Measurements from ENCODE around the gene SLC2A9. TPM values are rescaled to one million over a fixed set of nuclear protein-coding genes. Genes with fewer than 3 reads are reported as not detected.
A peak's percentile ranks its signal among the peaks of the same experiment; 100 is the strongest.

Gene SLC2A9
- total RNA-seq, 1 donor from 2014 or later, result 0.54 TPM

GRCh38 chr4:9891740-9892139, 129.6 kb downstream of the SLC2A9 start:
- H3K9ac ChIP-seq (ENCODE audit: low read length), result no peak overlapping the region
- Mint-ChIP-seq H3K27me3 (ENCODE audit: low read depth, unreplicated experiment) (peaks cover 37% of the 10 kb centered on the region), H3K4me1 (ENCODE audit: low read depth, unreplicated experiment) (no peaks in the 10 kb centered on the region), H3K27ac (ENCODE audit: unreplicated experiment) (no peak overlapping the region), H3K4me3 (ENCODE audit: unreplicated experiment) (no peak overlapping the region), H3K36me3 (ENCODE audit: low read depth, unreplicated experiment) (no peaks in the 10 kb centered on the region), H3K9me3 (ENCODE audit: unreplicated experiment) (no peaks in the 10 kb centered on the region)
- no peak overlapping the region for H3K27ac ChIP-seq (ENCODE audit: low read depth, low read length)
- no peak overlapping the region for H3K4me2 ChIP-seq (ENCODE audit: low read length)
- H3K36me3 ChIP-seq (ENCODE audit: insufficient read depth, low read length), result no peaks in the 10 kb centered on the region
- H3K79me2 ChIP-seq (ENCODE audit: insufficient read depth, low read length), result no peaks in the 10 kb centered on the region
- no peaks in the 10 kb centered on the region for H3K4me1 ChIP-seq (ENCODE audit: insufficient read depth, low read length)
- no peaks in the 10 kb centered on the region for H3K27me3 ChIP-seq (ENCODE audit: insufficient read depth, low read length)
- TF ChIP-seq EZH2 (IDR thresholded peaks at IDR 0.05; ENCODE audit: insufficient read depth, low read length), result no peak
- TF ChIP-seq CTCF (IDR thresholded peaks at IDR 0.05; ENCODE audit: insufficient read depth, low read depth, low read length), result no peak
- no peak for DNase-seq (ENCODE audit: low read depth)
- H4K20me1 ChIP-seq (ENCODE audit: insufficient read depth, low read length), result no peaks in the 10 kb centered on the region
- no peak for FAIRE-seq
- H3K9me3 ChIP-seq (ENCODE audit: insufficient read depth, low read depth, low read length), result peaks cover 3% of the 10 kb centered on the region
- no peak overlapping the region for H2AFZ ChIP-seq (ENCODE audit: low read depth, low read length)
- H3K4me3 ChIP-seq (ENCODE audit: insufficient read depth, low read depth, low read length), result no peak overlapping the region

DNA sequence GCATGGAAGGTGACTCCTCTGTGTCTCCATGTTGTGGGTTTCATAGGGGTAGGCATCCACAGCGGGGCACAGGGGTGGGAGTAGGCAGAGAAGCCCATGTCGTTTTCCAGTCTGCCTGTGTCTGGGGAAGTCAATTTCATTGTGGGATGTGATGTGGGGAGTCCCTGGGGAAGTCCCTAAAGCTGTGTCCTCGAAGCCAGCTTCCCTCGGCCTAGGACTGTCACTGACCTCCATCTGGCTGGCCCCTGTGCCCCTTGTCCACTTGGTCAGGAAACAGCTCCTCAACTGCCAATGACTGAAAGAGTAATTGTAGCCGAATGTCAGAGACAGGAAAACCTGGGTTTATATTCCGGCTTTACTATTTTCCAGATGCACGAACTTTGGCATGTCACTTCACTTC, 130.2 kb downstream of the SLC2A9 start:
- peaks cover 41% of the 10 kb centered on the region for H3K27me3 Mint-ChIP-seq (ENCODE audit: low read depth, unreplicated experiment)
- H3K27ac Mint-ChIP-seq (ENCODE audit: unreplicated experiment), result peak overlapping the region; percentile 50
- H3K4me3 Mint-ChIP-seq (ENCODE audit: unreplicated experiment), result no peak overlapping the region
- H3K4me1 ChIP-seq (ENCODE audit: insufficient read depth, low read length), result no peaks in the 10 kb centered on the region
- peaks cover 6% of the 10 kb centered on the region for H3K9me3 ChIP-seq (ENCODE audit: insufficient read depth, low read depth, low read length)
- H4K20me1 ChIP-seq (ENCODE audit: insufficient read depth, low read length), result no peaks in the 10 kb centered on the region
- no peaks in the 10 kb centered on the region for H3K4me1 Mint-ChIP-seq (ENCODE audit: low read depth, unreplicated experiment)
- FAIRE-seq, result no peak
- no peak overlapping the region for H3K27ac ChIP-seq (ENCODE audit: low read depth, low read length)
- no peaks in the 10 kb centered on the region for H3K36me3 Mint-ChIP-seq (ENCODE audit: low read depth, unreplicated experiment)
- no peaks in the 10 kb centered on the region for H3K9me3 Mint-ChIP-seq (ENCODE audit: unreplicated experiment)
- H3K27me3 ChIP-seq (ENCODE audit: insufficient read depth, low read length), result no peaks in the 10 kb centered on the region
- no peak overlapping the region for H3K4me2 ChIP-seq (ENCODE audit: low read length)
- H2AFZ ChIP-seq (ENCODE audit: low read depth, low read length), result no peak overlapping the region
- TF ChIP-seq CTCF (IDR thresholded peaks at IDR 0.05; ENCODE audit: insufficient read depth, low read depth, low read length), result no peak
- H3K4me3 ChIP-seq (ENCODE audit: insufficient read depth, low read depth, low read length), result no peak overlapping the region
- no peak overlapping the region for H3K9ac ChIP-seq (ENCODE audit: low read length)
- DNase-seq (ENCODE audit: low read depth), result no peak
- H3K36me3 ChIP-seq (ENCODE audit: insufficient read depth, low read length), result no peaks in the 10 kb centered on the region
- H3K79me2 ChIP-seq (ENCODE audit: insufficient read depth, low read length), result no peaks in the 10 kb centered on the region

DNA sequence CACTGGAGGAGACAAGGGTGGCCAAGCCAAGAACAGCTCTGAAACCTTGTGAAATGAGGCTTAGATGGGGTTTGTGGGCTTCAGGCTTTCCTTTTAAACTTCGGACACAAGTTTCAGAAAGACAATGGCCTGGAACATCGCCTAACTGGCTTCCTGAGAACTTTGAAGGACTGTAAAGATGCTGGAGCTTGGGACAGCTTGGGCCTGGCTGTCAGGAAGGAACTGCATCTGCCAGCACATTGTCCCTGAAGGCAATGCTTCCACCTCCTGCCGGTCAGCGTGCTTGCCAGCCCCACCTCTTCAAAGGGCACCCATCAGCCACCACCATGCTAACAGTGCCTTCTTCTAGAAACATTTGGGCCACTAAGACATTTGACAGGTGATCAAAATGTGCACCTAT, 132.0 kb downstream of the SLC2A9 start:
- H3K27ac Mint-ChIP-seq (ENCODE audit: unreplicated experiment), result no peak overlapping the region
- no peaks in the 10 kb centered on the region for H3K36me3 ChIP-seq (ENCODE audit: insufficient read depth, low read length)
- no peaks in the 10 kb centered on the region for H3K4me1 Mint-ChIP-seq (ENCODE audit: low read depth, unreplicated experiment)
- H3K4me3 ChIP-seq (ENCODE audit: insufficient read depth, low read depth, low read length), result no peak overlapping the region
- H3K9me3 Mint-ChIP-seq (ENCODE audit: unreplicated experiment), result no peaks in the 10 kb centered on the region
- H3K9me3 ChIP-seq (ENCODE audit: insufficient read depth, low read depth, low read length), result peaks cover 6% of the 10 kb centered on the region
- H3K36me3 Mint-ChIP-seq (ENCODE audit: low read depth, unreplicated experiment), result no peaks in the 10 kb centered on the region
- peaks cover 37% of the 10 kb centered on the region for H3K27me3 Mint-ChIP-seq (ENCODE audit: low read depth, unreplicated experiment)
- DNase-seq (ENCODE audit: low read depth) (no peak), FAIRE-seq (no peak)
- no peaks in the 10 kb centered on the region for H3K27me3 ChIP-seq (ENCODE audit: insufficient read depth, low read length)
- H4K20me1 ChIP-seq (ENCODE audit: insufficient read depth, low read length), result no peaks in the 10 kb centered on the region
- no peaks in the 10 kb centered on the region for H3K4me1 ChIP-seq (ENCODE audit: insufficient read depth, low read length)
- H2AFZ ChIP-seq (ENCODE audit: low read depth, low read length), result no peak overlapping the region
- no peak overlapping the region for H3K4me3 Mint-ChIP-seq (ENCODE audit: unreplicated experiment)
- TF ChIP-seq EZH2 (IDR thresholded peaks at IDR 0.05; ENCODE audit: insufficient read depth, low read length), result no peak
- no peak overlapping the region for H3K27ac ChIP-seq (ENCODE audit: low read depth, low read length)
- H3K4me2 ChIP-seq (ENCODE audit: low read length), result no peak overlapping the region
- no peak overlapping the region for H3K9ac ChIP-seq (ENCODE audit: low read length)
- H3K79me2 ChIP-seq (ENCODE audit: insufficient read depth, low read length), result no peaks in the 10 kb centered on the region

Data from astrocyte (in vitro differentiated cells and primary cell).